ENCODE results near the gene MAGEB17. TPM values are rescaled to one million over a fixed set of nuclear protein-coding genes. Genes with fewer than 3 reads are reported as not detected.

MAGEB17 gene
- polyA plus RNA-seq, 1 donor (not counting 4 experiments of a cell fraction or from before 2014, with no cell fraction given) = not detected

DNA sequence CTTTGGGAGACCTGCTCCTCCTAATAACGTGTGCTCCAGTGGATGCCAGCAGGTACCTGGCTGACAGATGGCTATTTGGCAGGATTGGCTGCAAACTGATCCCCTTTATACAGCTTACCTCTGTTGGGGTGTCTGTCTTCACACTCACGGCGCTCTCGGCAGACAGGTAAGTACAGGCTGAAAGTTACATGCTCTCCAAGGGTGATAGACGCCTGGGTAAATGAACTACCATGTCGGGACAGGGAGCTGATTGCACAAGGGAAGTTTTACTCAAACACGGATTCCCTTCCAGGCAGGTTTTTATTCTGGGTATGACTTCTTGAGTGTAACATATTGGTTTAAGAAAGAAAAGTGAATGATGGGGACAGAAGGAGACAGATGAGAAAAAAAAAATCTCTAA is 43.1 kb upstream of the MAGEB17 start:
- no peak for DNase-seq (ENCODE audit: low read depth, low spot score)
- no peak for FAIRE-seq

GRCh38 chrX:16125520-16126149 is 41.6 kb upstream of the MAGEB17 start:
- H3K9me1 ChIP-seq (ENCODE audit: control insufficient read depth, extremely low read depth, insufficient read depth, low read length) = no peaks in the 10 kb centered on the region
- H3K4me2 ChIP-seq (ENCODE audit: control insufficient read depth, extremely low read depth, insufficient read depth, low read depth, low read length) = no peak overlapping the region
- peaks cover 10% of the 10 kb centered on the region for H3K27me3 ChIP-seq (ENCODE audit: control insufficient read depth, extremely low read depth, insufficient read depth, low read length)
- H3K36me3 ChIP-seq (ENCODE audit: control insufficient read depth in 2 of 2, extremely low read depth in 1 of 2, insufficient read depth in 2 of 2, low read length in 2 of 2) = no peaks in the 10 kb centered on the region
- H3K9me3 ChIP-seq (ENCODE audit: control insufficient read depth, low read depth, low read length) = no peaks in the 10 kb centered on the region
- no peak overlapping the region for H3K4me3 ChIP-seq (ENCODE audit: control insufficient read depth in 2 of 3, extremely low read depth in 1 of 3, insufficient read depth in 2 of 3, low read depth in 1 of 3, low read length in 3 of 3)
- TF ChIP-seq, protein P1, sequence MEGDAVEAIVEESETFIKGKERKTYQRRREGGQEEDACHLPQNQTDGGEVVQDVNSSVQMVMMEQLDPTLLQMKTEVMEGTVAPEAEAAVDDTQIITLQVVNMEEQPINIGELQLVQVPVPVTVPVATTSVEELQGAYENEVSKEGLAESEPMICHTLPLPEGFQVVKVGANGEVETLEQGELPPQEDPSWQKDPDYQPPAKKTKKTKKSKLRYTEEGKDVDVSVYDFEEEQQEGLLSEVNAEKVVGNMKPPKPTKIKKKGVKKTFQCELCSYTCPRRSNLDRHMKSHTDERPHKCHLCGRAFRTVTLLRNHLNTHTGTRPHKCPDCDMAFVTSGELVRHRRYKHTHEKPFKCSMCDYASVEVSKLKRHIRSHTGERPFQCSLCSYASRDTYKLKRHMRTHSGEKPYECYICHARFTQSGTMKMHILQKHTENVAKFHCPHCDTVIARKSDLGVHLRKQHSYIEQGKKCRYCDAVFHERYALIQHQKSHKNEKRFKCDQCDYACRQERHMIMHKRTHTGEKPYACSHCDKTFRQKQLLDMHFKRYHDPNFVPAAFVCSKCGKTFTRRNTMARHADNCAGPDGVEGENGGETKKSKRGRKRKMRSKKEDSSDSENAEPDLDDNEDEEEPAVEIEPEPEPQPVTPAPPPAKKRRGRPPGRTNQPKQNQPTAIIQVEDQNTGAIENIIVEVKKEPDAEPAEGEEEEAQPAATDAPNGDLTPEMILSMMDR (optimal IDR thresholded peaks at IDR 0.05 in 1 of 3, IDR thresholded peaks at IDR 0.05 in 1 of 3, conservative IDR thresholded peaks at IDR 0.05 in 1 of 3; ENCODE audit: extremely low read depth in 1 of 3, insufficient read depth in 2 of 3, low read length in 3 of 3) = no peak
- TF ChIP-seq EZH2 (IDR thresholded peaks at IDR 0.05; ENCODE audit: low read length) = no peak
- DNase-seq (ENCODE audit: low read depth, low spot score) (no peak), FAIRE-seq (no peak)
- H4K20me1 ChIP-seq (ENCODE audit: control insufficient read depth, extremely low read depth, insufficient read depth, low read length) = no peaks in the 10 kb centered on the region
- H3K27ac ChIP-seq (ENCODE audit: control insufficient read depth, insufficient read depth, low read length) = no peak overlapping the region
- no peaks in the 10 kb centered on the region for H3K79me2 ChIP-seq (ENCODE audit: control insufficient read depth, insufficient read depth, low read length)
- H3K9ac ChIP-seq (ENCODE audit: control insufficient read depth, extremely low read depth, insufficient read depth, low read length) = no peak overlapping the region
- H3K4me1 ChIP-seq (ENCODE audit: control insufficient read depth, extremely low read depth, insufficient read depth, low read length) = no peaks in the 10 kb centered on the region
- dilution Hi-C loops (cut with MboI; ENCODE audit: extremely low pct_ligation_motif_present, low sequenced_read_pairs) = no loop called here
- no peak overlapping the region for H2AFZ ChIP-seq (ENCODE audit: control insufficient read depth, low read length)

More for the DNA sequence above, 43.1 kb upstream of the MAGEB17 start:
- Histone ChIP-seq H3K36me3 (ENCODE audit: control insufficient read depth in 2 of 2, extremely low read depth in 1 of 2, insufficient read depth in 2 of 2, low read length in 2 of 2) (no peaks in the 10 kb centered on the region), H3K9ac (ENCODE audit: control insufficient read depth, extremely low read depth, insufficient read depth, low read length) (no peak overlapping the region), H3K4me3 (ENCODE audit: control insufficient read depth in 2 of 3, extremely low read depth in 1 of 3, insufficient read depth in 2 of 3, low read depth in 1 of 3, low read length in 3 of 3) (no peak overlapping the region), H3K27ac (ENCODE audit: control insufficient read depth, insufficient read depth, low read length) (no peak overlapping the region), H3K9me3 (ENCODE audit: control insufficient read depth, low read depth, low read length) (no peaks in the 10 kb centered on the region), H4K20me1 (ENCODE audit: control insufficient read depth, extremely low read depth, insufficient read depth, low read length) (no peaks in the 10 kb centered on the region), H3K79me2 (ENCODE audit: control insufficient read depth, insufficient read depth, low read length) (no peaks in the 10 kb centered on the region), H3K27me3 (ENCODE audit: control insufficient read depth, extremely low read depth, insufficient read depth, low read length) (peaks cover 10% of the 10 kb centered on the region), H3K4me2 (ENCODE audit: control insufficient read depth, extremely low read depth, insufficient read depth, low read depth, low read length) (no peak overlapping the region), H3K9me1 (ENCODE audit: control insufficient read depth, extremely low read depth, insufficient read depth, low read length) (no peaks in the 10 kb centered on the region), H2AFZ (ENCODE audit: control insufficient read depth, low read length) (no peak overlapping the region), H3K4me1 (ENCODE audit: control insufficient read depth, extremely low read depth, insufficient read depth, low read length) (no peaks in the 10 kb centered on the region)
- TF ChIP-seq, protein P1 (optimal IDR thresholded peaks at IDR 0.05 in 1 of 3, IDR thresholded peaks at IDR 0.05 in 1 of 3, conservative IDR thresholded peaks at IDR 0.05 in 1 of 3; ENCODE audit: extremely low read depth in 1 of 3, insufficient read depth in 2 of 3, low read length in 3 of 3) = no peak
- no peak for TF ChIP-seq EZH2 (IDR thresholded peaks at IDR 0.05; ENCODE audit: low read length)
- dilution Hi-C loops (cut with MboI; ENCODE audit: extremely low pct_ligation_motif_present, low sequenced_read_pairs) = no loop called here
